Stimulated activated CD4-positive, alpha-beta T cell treated with anti-CD3 and anti-CD28 coated beads, Interleukin-12 subunit alpha, Interleukin-12 subunit beta, amount 100 ng/mL, for 48 hours (primary cell): Measurements from ENCODE around the gene CPT1A.

ENCODE experiments used
- DNase-seq, 3 donors: peaks; one replicate each; pipeline ENCODE4 v3.0.0-alpha.2; 2020; ENCODE audit warnings: low read depth in 2 of 3, low spot score in 1 of 3

CPT1A gene

GRCh38 chr11:68854273-68854958 lies 12.7 kb upstream of the CPT1A start:
- DNase-seq, result no peak

- no peak for DNase-seq
Measured at GRCh38 chr11:68852628-68853027, 10.9 kb upstream of the CPT1A start.

- DNase-seq, result no peak
Measured at GRCh38 chr11:68848429-68848828, 6.7 kb upstream of the CPT1A start.

GRCh38 chr11:68847395-68847794 lies 5.7 kb upstream of the CPT1A start:
- no peak for DNase-seq

GRCh38 chr11:68845351-68846002 lies 3.8 kb upstream of the CPT1A start:
- no peak for DNase-seq

- DNase-seq, result no peak
Measured at GRCh38 chr11:68844801-68845200, 3.1 kb upstream of the CPT1A start.

GRCh38 chr11:68844376-68844775 lies 2.7 kb upstream of the CPT1A start:
- DNase-seq, result no peak

GRCh38 chr11:68843703-68844312 lies 2.1 kb upstream of the CPT1A start:
- peak in 2 of 3 donors; percentile 61 to 71 for DNase-seq

- DNase-seq, result peak in 1 of 3 donors; percentile 32
Measured at GRCh38 chr11:68843052-68843561, 1.4 kb upstream of the CPT1A start.

GRCh38 chr11:68842427-68843051 lies 823 bp upstream of the CPT1A start:
- no peak for DNase-seq

GRCh38 chr11:68840661-68841653 lies 759 bp downstream of the CPT1A start:
- DNase-seq, result no peak

GRCh38 chr11:68839911-68840641 lies 1.6 kb downstream of the CPT1A start:
- no peak for DNase-seq

- DNase-seq, result peak; percentile 89 to 94 (median 92)
Measured at GRCh38 chr11:68839054-68839865, 2.5 kb downstream of the CPT1A start.

GRCh38 chr11:68838572-68838964 lies 3.1 kb downstream of the CPT1A start:
- DNase-seq, result no peak

GRCh38 chr11:68837583-68838571 lies 3.8 kb downstream of the CPT1A start:
- no peak for DNase-seq

- DNase-seq, result no peak
Measured at GRCh38 chr11:68835749-68836148, 6.0 kb downstream of the CPT1A start.

GRCh38 chr11:68835328-68835727 lies 6.4 kb downstream of the CPT1A start:
- DNase-seq, result no peak
